ENCODE results near the gene NXN. TPM values are rescaled to one million over a fixed set of nuclear protein-coding genes. Genes with fewer than 3 reads are reported as not detected.

The NXN gene
- 118 TPM for polyA plus RNA-seq (2013, experiment 1 of 2; ENCODE audit: insufficient read length)
- polyA plus RNA-seq (2013, experiment 2 of 2; ENCODE audit: insufficient read length) = 128 TPM

GRCh38 chr17:979539-980405 is at the start of gene NXN:
NXN (minus strand) TSS chr17:979776.
- DNase-seq = peak; percentile 81

- DNase-seq = no peak
Observed at GRCh38 chr17:1027044-1027443, 47.5 kb upstream of the NXN start.

DNA sequence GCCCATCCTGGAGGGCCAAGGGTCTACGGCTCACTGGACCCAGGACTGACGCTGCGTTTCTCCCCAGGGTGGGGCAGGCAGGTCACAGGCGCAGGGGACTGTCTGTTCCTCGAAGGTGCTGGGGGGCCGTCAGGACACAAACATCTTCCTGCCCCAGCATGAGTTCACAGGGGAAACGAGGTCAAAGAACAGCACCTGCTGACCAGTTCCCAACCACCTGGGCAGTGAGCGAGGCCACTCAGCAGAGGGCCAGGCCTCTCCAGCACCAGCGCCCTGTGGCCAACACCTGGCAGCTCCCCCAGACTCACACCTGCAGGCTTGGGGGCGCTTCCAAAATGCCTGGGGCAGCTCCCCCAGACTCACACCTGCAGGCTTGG is 47.0 kb upstream of the NXN start:
- no peak for DNase-seq

- DNase-seq = no peak
Observed at GRCh38 chr17:1025733-1026598, 46.4 kb upstream of the NXN start.

GRCh38 chr17:1024076-1024475 is 44.5 kb upstream of the NXN start:
- no peak for DNase-seq

DNA sequence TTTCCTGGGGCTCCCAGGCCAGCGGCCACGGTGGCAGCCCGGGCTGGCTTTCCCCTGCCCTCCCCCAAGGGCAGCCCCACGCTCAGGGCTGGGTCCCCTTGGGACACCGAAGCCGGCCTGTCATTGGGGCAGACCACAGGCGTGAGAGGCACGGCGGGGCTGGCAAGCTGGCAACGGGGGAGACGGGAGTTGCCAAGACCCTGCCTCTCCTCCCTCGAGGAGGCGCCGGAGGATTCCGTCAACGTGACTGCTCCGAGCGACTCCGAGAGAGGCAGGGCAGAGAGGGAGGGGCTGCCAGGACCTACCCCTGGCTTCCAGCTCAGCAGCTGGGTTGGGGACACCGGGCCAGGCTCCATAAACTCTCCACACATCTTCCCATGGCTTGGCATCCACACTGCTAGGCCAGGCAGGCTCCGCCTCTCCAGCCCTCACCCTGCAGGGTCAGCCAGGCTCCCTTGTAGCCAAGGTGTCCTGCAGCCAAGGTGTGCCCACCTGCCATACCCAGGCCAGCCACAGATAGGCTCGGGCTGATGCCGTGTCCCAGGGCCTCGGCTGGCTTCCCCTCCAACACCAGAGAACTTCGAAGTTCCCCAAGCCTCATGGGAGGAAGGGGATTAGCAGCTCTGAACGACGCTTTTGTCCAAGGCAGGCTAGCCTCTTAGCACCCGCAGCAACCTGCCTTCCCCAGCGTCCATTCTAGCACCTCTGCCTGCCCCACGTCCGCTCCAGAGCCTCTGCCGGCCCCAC is 42.9 kb upstream of the NXN start:
- no peak for DNase-seq

DNA sequence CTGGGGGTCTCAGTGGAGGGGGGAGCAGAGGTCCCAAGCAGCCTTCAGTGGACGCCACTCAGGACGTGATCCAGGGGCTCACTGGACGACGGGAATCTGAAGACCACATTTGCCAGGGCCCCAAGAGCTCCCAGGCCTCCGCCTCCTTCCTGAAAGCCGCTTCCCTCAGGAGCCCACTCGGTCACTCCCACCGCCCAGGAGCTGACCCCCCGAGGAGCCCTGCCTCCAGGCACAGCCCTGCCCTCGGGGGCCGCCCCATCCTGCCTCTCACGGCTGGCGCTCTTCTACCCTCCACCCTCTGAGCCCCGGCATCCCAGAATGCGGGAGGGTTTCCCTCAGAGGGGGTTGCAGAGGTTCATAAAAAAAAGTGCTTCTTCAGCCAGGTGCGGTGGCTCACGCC is 41.6 kb upstream of the NXN start:
- no peak for DNase-seq

- no peak for DNase-seq
Observed at GRCh38 chr17:1019451-1019850, 39.9 kb upstream of the NXN start.

DNA sequence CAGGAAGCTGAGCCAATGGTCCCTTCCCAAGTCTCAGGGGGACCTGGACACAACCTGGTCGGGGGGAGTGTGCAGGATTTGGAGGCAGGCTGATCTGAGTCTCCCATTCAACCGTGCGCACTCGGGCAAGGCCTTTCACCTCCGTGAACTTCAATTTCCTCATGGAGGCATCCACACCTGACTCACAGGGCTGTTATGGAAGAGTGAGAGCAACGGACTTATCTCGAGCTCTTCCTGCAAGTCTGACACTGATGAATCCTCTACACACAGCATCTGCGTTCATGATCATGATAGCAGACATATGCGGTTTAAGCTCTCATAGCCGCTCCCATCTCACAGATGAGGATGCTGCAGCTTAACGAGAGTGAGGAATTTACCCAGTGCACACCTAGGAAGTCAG is 39.0 kb upstream of the NXN start:
- no peak for DNase-seq

DNA sequence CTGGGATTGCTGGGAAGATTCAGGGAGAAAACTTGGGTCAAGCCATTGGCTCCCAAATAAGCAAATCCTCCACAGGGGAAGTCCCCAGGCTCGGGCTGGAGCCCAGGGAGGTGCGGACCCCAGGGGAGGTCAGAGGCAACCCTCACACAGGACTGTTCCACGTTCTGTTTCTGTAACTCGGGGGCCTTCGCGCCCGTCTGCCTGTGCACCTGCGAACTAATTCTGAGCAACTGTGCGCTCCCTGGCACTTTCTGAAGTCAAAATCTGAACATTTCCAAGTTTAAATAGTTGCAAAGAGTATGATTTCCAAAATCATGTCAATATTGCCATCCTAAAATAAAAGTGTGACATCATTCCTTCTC is 34.1 kb upstream of the NXN start:
- DNase-seq = no peak

- no peak for DNase-seq
Observed at GRCh38 chr17:1012823-1013728, 33.5 kb upstream of the NXN start.

DNA sequence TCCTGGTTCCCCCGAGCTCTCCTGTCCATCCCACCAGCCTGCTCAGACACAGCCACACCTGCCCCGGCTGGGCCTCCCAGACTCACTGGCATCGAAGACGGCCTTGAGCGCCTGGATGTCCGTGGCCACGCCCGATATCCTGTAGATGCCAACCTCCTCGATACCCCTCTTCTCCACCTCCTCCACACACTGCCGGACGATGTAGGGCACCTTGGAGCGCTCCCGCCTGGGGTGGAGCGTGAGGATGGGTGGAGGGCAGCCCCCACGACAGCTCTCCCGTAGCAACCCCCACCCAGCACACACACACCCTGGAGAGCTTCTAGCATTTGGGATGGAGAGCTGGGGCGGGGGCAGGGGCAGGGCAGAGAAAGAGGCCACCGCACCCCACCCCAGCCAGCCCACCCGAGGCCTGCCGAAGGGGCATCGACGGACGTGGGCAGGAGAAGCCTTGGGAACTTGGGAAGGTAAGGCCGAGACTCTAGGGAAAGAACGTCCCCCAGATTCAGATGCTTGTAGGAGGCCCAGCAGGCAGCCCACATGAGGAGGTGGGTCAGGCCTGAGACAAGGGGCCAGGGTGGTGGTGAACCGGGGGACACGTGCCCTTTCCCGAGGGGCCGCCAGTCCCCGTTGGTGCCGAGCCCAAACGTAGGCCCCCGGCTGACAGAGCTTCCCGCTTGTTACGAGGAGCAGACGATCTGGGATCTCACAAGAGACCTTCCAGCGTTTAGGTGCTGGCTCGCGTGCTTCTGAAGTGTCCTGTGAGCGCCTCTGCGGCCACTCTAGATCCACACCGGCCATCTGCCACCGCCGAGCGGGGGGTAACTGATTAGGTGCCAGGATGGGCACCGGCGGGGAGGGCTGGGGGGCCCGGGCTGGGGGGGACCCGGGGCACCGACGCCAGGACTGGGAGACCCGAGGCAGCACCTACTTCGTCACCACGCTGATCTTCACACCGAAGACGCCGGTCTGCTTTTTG is 32.5 kb upstream of the NXN start:
- DNase-seq = no peak

DNA sequence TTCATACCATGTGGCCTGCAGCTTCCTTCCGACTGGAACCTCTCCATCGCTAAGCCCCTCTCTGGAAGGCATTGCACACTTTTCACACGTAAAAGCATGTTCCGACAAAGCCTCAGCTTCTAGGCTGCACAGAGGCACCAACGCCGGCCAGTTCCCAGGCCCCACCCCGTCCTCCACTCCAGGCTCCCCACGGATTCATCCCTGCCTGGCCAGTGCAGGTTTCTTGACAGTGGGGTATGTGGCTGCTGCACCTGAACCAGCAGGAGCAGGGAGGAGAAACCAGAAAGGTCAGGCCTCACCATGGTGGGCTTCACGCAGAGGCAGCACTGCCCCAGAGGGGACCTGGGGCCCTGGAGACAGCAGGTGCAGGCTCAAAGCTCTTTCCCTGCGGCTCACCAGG is 31.6 kb upstream of the NXN start:
- DNase-seq = no peak

DNA sequence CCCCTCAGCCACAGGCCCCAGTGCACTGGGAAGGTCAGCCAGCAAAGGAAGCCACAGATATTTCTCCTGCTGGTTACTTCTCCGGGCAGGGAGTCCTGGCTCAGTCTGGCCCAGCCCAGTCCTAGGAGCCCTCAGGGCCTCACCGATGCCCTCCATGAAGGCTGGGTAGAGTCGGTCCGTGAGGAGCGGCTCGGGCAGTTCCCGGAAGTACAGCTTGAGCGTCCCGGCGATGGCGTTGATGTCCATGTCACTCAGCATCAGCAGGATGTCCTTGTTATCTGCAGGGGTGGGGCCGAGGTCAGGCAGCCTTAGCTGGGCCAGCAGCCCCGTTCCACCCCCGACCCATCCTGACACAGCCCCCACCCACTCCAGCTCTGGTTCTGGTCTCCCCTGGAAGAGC is 31.0 kb upstream of the NXN start:
- no peak for DNase-seq

GRCh38 chr17:1010086-1010450 is 30.5 kb upstream of the NXN start:
- DNase-seq = no peak

DNA sequence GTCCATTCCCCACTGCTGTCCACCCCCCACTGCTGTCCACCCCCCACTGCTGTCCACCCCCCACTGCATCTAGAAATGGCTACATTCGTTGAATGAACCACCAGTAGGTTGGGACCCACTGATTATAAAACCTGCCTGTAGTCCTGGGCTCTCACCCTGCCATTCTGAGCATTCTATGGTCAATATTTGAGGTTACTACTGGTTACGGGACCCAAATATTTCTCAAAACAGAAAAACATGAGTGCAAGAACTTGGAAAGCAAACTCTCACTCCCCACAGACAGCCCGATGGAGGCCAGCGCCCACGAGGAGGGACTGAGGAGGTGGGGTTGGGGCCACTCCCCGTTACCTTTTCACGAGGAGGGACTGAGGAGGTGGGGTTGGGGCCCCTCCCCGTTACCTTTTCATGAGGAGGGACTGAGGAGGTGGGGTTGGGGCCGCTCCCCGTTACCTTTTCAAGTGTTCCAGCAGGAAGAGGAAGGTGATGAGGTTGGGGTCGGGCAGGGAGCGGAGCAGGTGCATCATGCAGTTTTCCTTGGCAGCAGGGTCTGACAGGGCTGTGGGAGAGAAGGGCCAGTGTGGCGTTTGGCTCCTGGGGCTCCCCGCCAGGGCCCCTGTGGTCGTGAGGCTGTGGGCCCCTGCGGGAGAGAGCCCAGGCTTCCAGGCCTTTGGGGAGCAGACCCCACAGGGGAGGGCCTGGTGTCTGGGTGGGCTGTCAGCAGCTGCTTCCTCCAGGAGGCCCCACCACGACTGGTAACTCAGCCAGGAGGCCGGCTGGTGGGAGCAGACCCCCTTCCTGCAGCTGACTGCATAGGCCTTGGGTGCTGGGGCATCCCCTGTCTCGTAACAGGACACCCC is 29.9 kb upstream of the NXN start:
- no peak for DNase-seq

DNA sequence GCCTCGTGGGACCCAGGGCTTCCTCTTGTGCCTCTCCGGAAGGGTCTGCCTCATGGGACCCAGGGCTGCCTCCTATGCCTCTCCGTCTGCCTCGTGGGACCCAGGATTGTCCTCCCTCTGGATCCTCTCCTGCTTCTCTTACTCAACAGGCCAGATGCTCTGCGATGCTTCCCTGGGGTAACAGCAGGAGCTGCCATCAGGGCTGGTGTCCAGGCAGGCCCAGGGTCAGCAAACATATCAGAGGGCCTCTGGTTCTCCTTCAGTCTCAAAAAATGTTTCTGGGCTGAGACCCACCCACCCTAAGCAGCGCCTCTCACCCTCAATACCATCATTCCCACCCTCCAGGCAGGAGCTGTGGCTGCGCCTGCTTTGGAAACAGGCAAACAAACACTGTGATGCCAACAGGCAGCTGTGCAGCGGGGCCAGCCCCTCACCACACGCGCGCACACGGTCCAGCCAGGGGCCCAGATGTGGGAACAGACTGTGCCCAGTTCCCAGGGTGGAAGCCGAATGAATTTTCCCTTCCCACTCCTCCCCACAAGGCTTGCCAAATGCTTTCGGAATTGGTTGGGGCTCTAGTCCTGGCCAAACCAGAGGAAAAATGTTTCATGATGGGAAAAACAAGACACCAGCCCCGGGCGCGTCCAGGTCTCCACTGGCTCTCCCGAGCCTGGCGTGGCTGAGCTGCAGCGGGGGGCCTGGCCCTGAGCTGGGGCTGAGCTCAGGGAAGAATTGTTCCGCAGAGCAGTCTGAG is 28.6 kb upstream of the NXN start:
- no peak for DNase-seq

DNA sequence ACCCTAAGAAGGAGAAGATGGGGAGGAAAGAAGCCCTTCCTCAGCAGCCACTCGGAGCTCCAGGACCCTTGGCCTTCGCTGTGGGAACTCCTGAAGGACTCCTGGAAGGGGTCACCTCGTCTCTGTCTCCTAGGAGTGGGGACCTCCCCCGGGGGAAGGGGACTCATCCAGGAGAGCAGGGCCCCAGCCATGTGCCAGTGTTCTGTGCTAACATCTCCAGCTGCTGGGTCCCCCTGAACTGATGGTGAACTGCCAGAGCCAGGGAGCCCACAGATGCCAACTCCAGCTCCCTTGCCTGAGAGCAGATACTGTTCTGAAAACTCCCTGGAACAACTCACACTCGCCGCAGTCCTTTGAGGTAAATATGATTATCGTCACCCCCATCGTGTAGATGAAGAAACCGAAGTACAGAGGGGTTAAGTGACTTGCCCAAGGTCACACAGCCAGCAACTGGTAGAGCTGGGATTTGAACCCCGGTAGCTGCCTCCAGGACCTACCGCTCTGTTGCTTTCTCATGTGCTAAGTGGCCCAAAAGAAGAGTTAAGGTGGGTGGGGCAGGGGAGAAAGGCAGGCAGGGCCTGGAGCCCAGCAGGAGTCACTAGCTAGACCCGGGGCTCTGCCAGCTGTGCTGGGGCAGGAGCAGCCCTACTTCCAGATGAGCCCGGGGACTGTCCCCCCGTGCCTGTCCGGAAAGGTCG is 27.9 kb upstream of the NXN start:
- DNase-seq = no peak

Measured in fibroblast of skin of scalp (primary cell).